Activated CD8-positive, alpha-beta T cell treated with anti-CD3 and anti-CD28 coated beads for 36 hours (primary cell): Measurements from ENCODE around the gene PLXNA1. TPM values are rescaled to one million over a fixed set of nuclear protein-coding genes. Genes with fewer than 3 reads are reported as not detected.

Source experiments
- ATAC-seq: fragments of 200-7000 bp; cut with Tn5 transposase; one replicate; pipeline ENCODE4 v1.10.0; 2021; ENCODE audit warnings: mild to moderate bottlenecking, moderate library complexity
- CTCF ChIA-PET: fragments of 350-600 bp; sonication (Branson Sonifier 250); formaldehyde crosslinking; loops from one replicate; lab custom pipeline; 2021; ENCODE audit warnings: antibody characterized with exemption; lab: Charles Lee
- POLR2A ChIA-PET: fragments of 350-600 bp; sonication (Branson Sonifier 250); formaldehyde crosslinking; loops from one replicate; lab custom pipeline; 2021; ENCODE audit warnings: antibody characterized with exemption; lab: Charles Lee
- DNase-seq: peaks from one replicate; pipeline ENCODE4 v3.0.0-alpha.2; 2020
- H3K27ac Mint-ChIP-seq: one replicate; pipeline ENCODE4 v1.8.0; 2021; ENCODE audit warnings: mild to moderate bottlenecking, mixed read lengths
- H3K27me3 Mint-ChIP-seq: one replicate; pipeline ENCODE4 v1.8.0; 2021; ENCODE audit warnings: mixed read lengths
- H3K36me3 Mint-ChIP-seq: one replicate; pipeline ENCODE4 v1.8.0; 2021; ENCODE audit warnings: low read depth, mixed read lengths
- H3K4me1 Mint-ChIP-seq: one replicate; pipeline ENCODE4 v1.8.0; 2021; ENCODE audit warnings: low read depth, mixed read lengths
- H3K4me3 Mint-ChIP-seq: one replicate; pipeline ENCODE4 v1.8.0; 2021; ENCODE audit warnings: mild to moderate bottlenecking, moderate library complexity, mixed read lengths
- H3K9me3 Mint-ChIP-seq: one replicate; pipeline ENCODE4 v1.8.0; 2021; ENCODE audit warnings: mixed read lengths
- CTCF ChIP-seq: fragments of 200-600 bp; IDR thresholded peaks from one replicate; pipeline ENCODE4 v1.8.0; 2022; ENCODE audit warnings: antibody characterized with exemption, mild to moderate bottlenecking
- intact Hi-C: fragments of 100-400 bp; cut with micrococcal nuclease; formaldehyde crosslinking; loops from one replicate; pipeline ENCODE4 v1.10.0; 2022
- total RNA-seq, 2 experiments: library from RNA; stranded (reverse); gene quantifications; one replicate each; pipeline ENCODE4 v1.2.3, GENCODE V29; 2021

The PLXNA1 gene
- total RNA-seq, 2 experiments from 2014 or later: 5.1 to 6.6 TPM

GRCh38 chr3:126986001-126986400 is 3.1 kb downstream of the PLXNA1 start:
- TF ChIP-seq CTCF: no peak
- DNase-seq: no peak
- ATAC-seq: no peak
- Mint-ChIP-seq H3K9me3 (no peaks in the 10 kb centered on the region), H3K4me1 (peaks cover 14% of the 10 kb centered on the region), H3K36me3 (no peaks in the 10 kb centered on the region), H3K27ac (no peak overlapping the region), H3K27me3 (no peaks in the 10 kb centered on the region), H3K4me3 (no peak overlapping the region)
- ChIA-PET POLR2A (no interaction called here), CTCF (no interaction called here)
- intact Hi-C loops: no loop called here

- DNase-seq (no peak), ATAC-seq (no peak)
- H3K9me3 Mint-ChIP-seq: no peaks in the 10 kb centered on the region
- no peaks in the 10 kb centered on the region for H3K27me3 Mint-ChIP-seq
- no peak overlapping the region for H3K4me3 Mint-ChIP-seq
- TF ChIP-seq CTCF: no peak
- peaks cover 5% of the 10 kb centered on the region for H3K4me1 Mint-ChIP-seq
- ChIA-PET POLR2A (no interaction called here), CTCF (no interaction called here)
- intact Hi-C loops: no loop called here
- no peak overlapping the region for H3K27ac Mint-ChIP-seq
- no peaks in the 10 kb centered on the region for H3K36me3 Mint-ChIP-seq
These were observed 4.2 kb downstream of the PLXNA1 start for GRCh38 chr3:126987129-126987528.

GRCh38 chr3:126987596-126987995 is 4.7 kb downstream of the PLXNA1 start:
- H3K4me1 Mint-ChIP-seq: peaks cover 2% of the 10 kb centered on the region
- ATAC-seq (no peak), DNase-seq (no peak)
- no peaks in the 10 kb centered on the region for H3K27me3 Mint-ChIP-seq
- H3K9me3 Mint-ChIP-seq: no peaks in the 10 kb centered on the region
- no peak overlapping the region for H3K27ac Mint-ChIP-seq
- ChIA-PET POLR2A (no interaction called here), CTCF (no interaction called here)
- TF ChIP-seq CTCF: no peak
- no peak overlapping the region for H3K4me3 Mint-ChIP-seq
- intact Hi-C loops: no loop called here
- H3K36me3 Mint-ChIP-seq: no peaks in the 10 kb centered on the region

- POLR2A ChIA-PET: no interaction called here
These were observed 5.6 kb downstream of the PLXNA1 start for GRCh38 chr3:126988451-126989021.

More at GRCh38 chr3:126988451-126989021, 5.6 kb downstream of the PLXNA1 start:
- ATAC-seq: no peak
- intact Hi-C loops: no loop called here
- no peak overlapping the region for H3K4me3 Mint-ChIP-seq
- H3K27me3 Mint-ChIP-seq: no peaks in the 10 kb centered on the region
- peaks cover 2% of the 10 kb centered on the region for H3K4me1 Mint-ChIP-seq
- no peaks in the 10 kb centered on the region for H3K36me3 Mint-ChIP-seq
- DNase-seq: no peak
- H3K27ac Mint-ChIP-seq: no peak overlapping the region
- no peak for TF ChIP-seq CTCF
- CTCF ChIA-PET: interaction anchor here (1.9 kb wide), 1 partner anchor 309 kb away, joined by 6 read pairs; no protein-coding TSS in a partner anchor
- H3K9me3 Mint-ChIP-seq: no peaks in the 10 kb centered on the region
